Breast epithelium (tissue), 3 donors: ENCODE measurements around the gene GALNTL6.

Experiments
- POLR2A ChIP-seq: fragments of 450-650 bp; IDR thresholded peaks from one replicate; pipeline ENCODE4 v1.6.1; 2016; ENCODE audit warnings: antibody characterized with exemption, mild to moderate bottlenecking, moderate library complexity
- TF ChIP-seq, protein P1 (sequence below), 3 donors: fragments of 450-650 bp; IDR thresholded peaks; one replicate each; pipeline ENCODE4 v1.5.1; 2016 to 2017; ENCODE audit warnings: antibody characterized with exemption in 3 of 3, mild to moderate bottlenecking in 3 of 3, moderate library complexity in 3 of 3

DNA sequence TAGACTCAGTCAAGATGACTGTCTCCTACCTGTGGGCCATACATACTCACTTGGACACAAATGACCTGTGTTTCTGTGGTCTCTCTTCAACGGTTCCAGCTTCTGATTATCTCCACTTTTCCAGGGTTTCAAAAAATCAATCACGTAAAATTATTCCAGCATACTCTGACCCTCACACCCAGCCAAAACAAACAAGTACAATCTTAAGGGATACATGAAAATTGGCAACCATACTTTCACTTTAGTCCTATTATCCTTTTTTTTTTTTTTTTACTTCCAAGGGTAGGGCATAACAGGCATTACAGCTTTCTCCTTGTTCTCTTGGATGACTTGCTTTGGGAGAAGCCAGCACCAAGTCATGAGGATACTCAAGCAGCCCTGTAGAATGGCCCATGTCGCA lies 1129.6 kb downstream of the GALNTL6 start:
- TF ChIP-seq, protein P1, sequence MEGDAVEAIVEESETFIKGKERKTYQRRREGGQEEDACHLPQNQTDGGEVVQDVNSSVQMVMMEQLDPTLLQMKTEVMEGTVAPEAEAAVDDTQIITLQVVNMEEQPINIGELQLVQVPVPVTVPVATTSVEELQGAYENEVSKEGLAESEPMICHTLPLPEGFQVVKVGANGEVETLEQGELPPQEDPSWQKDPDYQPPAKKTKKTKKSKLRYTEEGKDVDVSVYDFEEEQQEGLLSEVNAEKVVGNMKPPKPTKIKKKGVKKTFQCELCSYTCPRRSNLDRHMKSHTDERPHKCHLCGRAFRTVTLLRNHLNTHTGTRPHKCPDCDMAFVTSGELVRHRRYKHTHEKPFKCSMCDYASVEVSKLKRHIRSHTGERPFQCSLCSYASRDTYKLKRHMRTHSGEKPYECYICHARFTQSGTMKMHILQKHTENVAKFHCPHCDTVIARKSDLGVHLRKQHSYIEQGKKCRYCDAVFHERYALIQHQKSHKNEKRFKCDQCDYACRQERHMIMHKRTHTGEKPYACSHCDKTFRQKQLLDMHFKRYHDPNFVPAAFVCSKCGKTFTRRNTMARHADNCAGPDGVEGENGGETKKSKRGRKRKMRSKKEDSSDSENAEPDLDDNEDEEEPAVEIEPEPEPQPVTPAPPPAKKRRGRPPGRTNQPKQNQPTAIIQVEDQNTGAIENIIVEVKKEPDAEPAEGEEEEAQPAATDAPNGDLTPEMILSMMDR (IDR thresholded peaks at IDR 0.05), result no peak
- no peak for TF ChIP-seq POLR2A
